SK-N-SH treated with all-trans-retinoic acid at 6 μM for 48 hours (cell line): Measurements from ENCODE around the gene CDC42SE1.

Experiments used
- ATAC-seq: fragments of 200-7000 bp; cut with Tn5 transposase; 3 replicates; pipeline ENCODE4 v1.9.1; 2020; ENCODE audit warnings: mild to moderate bottlenecking, moderate library complexity
- CSDC2 ChIP-seq: fragments of 250-450 bp; sonication (Bioruptor Pico); IDR thresholded peaks from 2 replicates; pipeline ENCODE4 v1.5.0; 2020; ENCODE audit warnings: mild to moderate bottlenecking, moderate library complexity
- ESRRG ChIP-seq: fragments of 250-450 bp; sonication (Bioruptor Pico); IDR thresholded peaks from 2 replicates; pipeline ENCODE4 v1.6.1; 2021; ENCODE audit warnings: mild to moderate bottlenecking
- GLIS3 ChIP-seq: fragments of 250-450 bp; sonication (Bioruptor Pico); IDR thresholded peaks from 2 replicates; pipeline ENCODE4 v1.5.0; 2020; ENCODE audit warnings: mild to moderate bottlenecking, moderate library complexity
- ISL1 ChIP-seq: fragments of 250-450 bp; sonication (Bioruptor Pico); IDR thresholded peaks from 2 replicates; pipeline ENCODE4 v2.1.2; 2022; ENCODE audit warnings: mild to moderate bottlenecking, moderate library complexity
- OSR1 ChIP-seq: fragments of 250-450 bp; sonication (Bioruptor Pico); IDR thresholded peaks from 2 replicates; pipeline ENCODE4 v1.8.0; 2022; ENCODE audit warnings: moderate library complexity, mild to moderate bottlenecking, inconsistent platforms
- PPARA ChIP-seq: fragments of 250-450 bp; sonication (Bioruptor Pico); IDR thresholded peaks from 2 replicates; pipeline ENCODE4 v1.5.0; 2020; ENCODE audit warnings: mild to moderate bottlenecking, borderline replicate concordance
- RARB ChIP-seq: fragments of 250-450 bp; sonication (Bioruptor Pico); IDR thresholded peaks from 2 replicates; pipeline ENCODE4 v1.8.0; 2021; ENCODE audit warnings: mild to moderate bottlenecking, moderate library complexity
- SNAI2 ChIP-seq: fragments of 250-450 bp; sonication (Bioruptor Pico); IDR thresholded peaks from 2 replicates; pipeline ENCODE4 v1.5.0; 2020; ENCODE audit warnings: mild to moderate bottlenecking, moderate library complexity
- TCF4 ChIP-seq: fragments of 250-450 bp; sonication (Bioruptor Pico); IDR thresholded peaks from 2 replicates; pipeline ENCODE4 v1.8.0; 2021; ENCODE audit warnings: mild to moderate bottlenecking, moderate library complexity, borderline replicate concordance
- TOX ChIP-seq: fragments of 250-450 bp; sonication (Bioruptor Pico); IDR thresholded peaks from 2 replicates; pipeline ENCODE4 v1.8.0; 2021; ENCODE audit warnings: mild to moderate bottlenecking, moderate library complexity, borderline replicate concordance
- ZC3H10 ChIP-seq: fragments of 250-450 bp; sonication (Bioruptor Pico); IDR thresholded peaks from 2 replicates; pipeline ENCODE4 v1.5.1; 2021; ENCODE audit warnings: mild to moderate bottlenecking, moderate library complexity
- ZFP3 ChIP-seq: fragments of 250-450 bp; sonication (Bioruptor Pico); IDR thresholded peaks from 2 replicates; pipeline ENCODE4 v1.5.0; 2020; ENCODE audit warnings: mild to moderate bottlenecking, moderate library complexity
- ZFP30 ChIP-seq: fragments of 450-650 bp; formaldehyde crosslinking; IDR thresholded peaks from 2 replicates; pipeline ENCODE4 v1.5.0; 2022; ENCODE audit warnings: mild to moderate bottlenecking, moderate library complexity
- ZNF565 ChIP-seq: fragments of 450-650 bp; formaldehyde crosslinking; conservative IDR thresholded peaks from 2 replicates; pipeline ENCODE4 v1.5.0; 2020; ENCODE audit warnings: low read depth, mild to moderate bottlenecking, moderate library complexity
- ZNF70 ChIP-seq: fragments of 450-650 bp; formaldehyde crosslinking; IDR thresholded peaks from 2 replicates; pipeline ENCODE4 v1.5.0; 2020; ENCODE audit warnings: mild to moderate bottlenecking, moderate library complexity
- ZNF8 ChIP-seq: fragments of 450-650 bp; formaldehyde crosslinking; IDR thresholded peaks from 2 replicates; pipeline ENCODE4 v1.5.0; 2020; ENCODE audit warnings: mild to moderate bottlenecking, moderate library complexity
- TF ChIP-seq, protein P1 (sequence below): fragments of 250-450 bp; sonication (Bioruptor Pico); IDR thresholded peaks from 2 replicates; pipeline ENCODE4 v1.8.0; 2021; ENCODE audit warnings: low read depth, mild to moderate bottlenecking, moderate library complexity, borderline replicate concordance
- TF ChIP-seq, protein P2 (sequence below): fragments of 250-450 bp; sonication (Bioruptor Pico); IDR thresholded peaks from 2 replicates; pipeline ENCODE4 v1.8.0; 2020; ENCODE audit warnings: mild to moderate bottlenecking, moderate library complexity, borderline replicate concordance
- TF ChIP-seq, protein P3 (sequence below): fragments of 250-450 bp; sonication (Bioruptor Pico); IDR thresholded peaks from 2 replicates; pipeline ENCODE4 v1.5.1; 2020; ENCODE audit warnings: low read depth, mild to moderate bottlenecking, moderate library complexity
- TF ChIP-seq, protein P4 (sequence below): fragments of 250-450 bp; sonication (Bioruptor Pico); IDR thresholded peaks from 2 replicates; pipeline ENCODE4 v1.5.0; 2020; ENCODE audit warnings: mild to moderate bottlenecking, moderate library complexity

CDC42SE1 gene, protein sequence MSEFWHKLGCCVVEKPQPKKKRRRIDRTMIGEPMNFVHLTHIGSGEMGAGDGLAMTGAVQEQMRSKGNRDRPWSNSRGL

DNA sequence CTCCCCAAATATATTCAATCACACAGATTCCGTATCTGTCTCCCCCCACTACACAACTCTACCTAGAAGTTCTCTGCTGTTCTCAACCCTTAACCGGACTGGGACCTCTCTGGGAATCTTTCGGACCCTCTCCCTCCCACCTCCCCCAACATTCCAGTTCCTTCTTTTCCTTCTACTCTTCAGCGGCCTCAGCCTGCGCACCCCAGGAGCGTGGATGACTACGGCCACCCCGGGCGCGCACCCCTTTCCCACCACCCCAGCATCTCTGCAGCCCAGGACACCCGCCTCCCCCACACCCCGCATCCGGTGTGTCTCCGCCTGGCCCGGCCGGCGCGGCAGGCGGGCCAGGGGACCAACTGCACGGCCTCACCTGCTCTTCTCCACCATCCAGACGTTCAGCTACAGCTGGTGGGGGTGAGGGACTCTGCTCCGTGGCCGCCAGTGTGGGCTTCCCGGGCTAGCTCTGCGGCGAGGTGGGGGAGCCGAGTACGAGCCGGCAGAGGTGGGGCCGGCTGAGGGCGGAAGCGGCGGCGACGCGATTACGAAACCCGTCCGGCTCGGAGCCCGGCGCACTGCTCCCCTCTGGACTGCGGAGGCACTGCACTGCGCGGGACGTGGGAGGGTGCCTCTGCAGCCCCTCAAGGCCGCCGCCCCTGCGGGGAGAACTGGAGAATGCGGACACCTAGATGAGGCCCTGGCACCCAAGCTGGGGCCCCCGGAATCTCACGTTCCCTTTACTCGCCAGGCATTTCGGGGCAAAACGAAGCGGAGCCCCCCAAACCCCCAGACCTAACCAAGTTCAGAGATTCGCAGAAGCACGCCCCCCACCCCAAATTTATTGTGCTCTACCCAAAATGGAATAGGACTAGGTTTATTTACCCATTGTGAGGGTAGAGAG lies at the start of gene CDC42SE1:
Gene CDC42SE1 (minus strand): TSS at position 514 of the 898 bp plus-strand sequence. CDS start 3,892 bp downstream, outside the sequence.
- TF ChIP-seq, protein P1, sequence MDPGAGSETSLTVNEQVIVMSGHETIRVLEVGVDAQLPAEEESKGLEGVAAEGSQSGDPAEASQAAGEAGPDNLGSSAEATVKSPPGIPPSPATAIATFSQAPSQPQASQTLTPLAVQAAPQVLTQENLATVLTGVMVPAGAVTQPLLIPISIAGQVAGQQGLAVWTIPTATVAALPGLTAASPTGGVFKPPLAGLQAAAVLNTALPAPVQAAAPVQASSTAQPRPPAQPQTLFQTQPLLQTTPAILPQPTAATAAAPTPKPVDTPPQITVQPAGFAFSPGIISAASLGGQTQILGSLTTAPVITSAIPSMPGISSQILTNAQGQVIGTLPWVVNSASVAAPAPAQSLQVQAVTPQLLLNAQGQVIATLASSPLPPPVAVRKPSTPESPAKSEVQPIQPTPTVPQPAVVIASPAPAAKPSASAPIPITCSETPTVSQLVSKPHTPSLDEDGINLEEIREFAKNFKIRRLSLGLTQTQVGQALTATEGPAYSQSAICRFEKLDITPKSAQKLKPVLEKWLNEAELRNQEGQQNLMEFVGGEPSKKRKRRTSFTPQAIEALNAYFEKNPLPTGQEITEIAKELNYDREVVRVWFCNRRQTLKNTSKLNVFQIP: 0 out of 2 replicates have a peak, but pooled peaks have one; percentile 20
- no peak for TF ChIP-seq OSR1 (CRISPR knock-in tag)
- TF ChIP-seq, all 23 proteins: peak for 1
- ATAC-seq: peak; percentile 90

DNA sequence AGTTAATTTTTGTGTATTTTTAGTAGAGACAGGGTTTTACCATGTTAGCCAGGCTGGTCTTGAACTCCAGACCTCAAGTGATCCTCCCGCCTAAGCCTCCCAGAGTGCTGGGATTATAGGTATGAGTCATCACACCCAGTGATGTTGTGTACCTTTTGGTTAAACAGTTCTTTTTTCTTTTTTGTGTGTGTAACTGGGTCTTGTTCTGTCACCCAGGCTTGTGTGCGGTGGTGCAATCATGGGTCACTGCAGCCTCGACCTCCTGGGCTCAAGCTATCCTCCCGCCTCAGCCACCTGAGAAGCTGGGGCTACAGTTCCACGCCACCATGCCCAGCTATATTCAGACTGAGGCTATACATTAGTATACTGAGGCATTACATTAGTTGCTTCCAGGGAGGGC lies 48.9 kb upstream of the CDC42SE1 start:
- ATAC-seq: no peak
- TF ChIP-seq ZNF70 (CRISPR knock-in tag) (no peak), ZNF8 (CRISPR knock-in tag) (no peak), ZFP3 (CRISPR knock-in tag) (no peak), CSDC2 (CRISPR knock-in tag) (no peak), TOX (CRISPR knock-in tag) (no peak), SNAI2 (CRISPR knock-in tag) (no peak), TCF4 (no peak), ZFP30 (no peak), PPARA (CRISPR knock-in tag) (no peak), RARB (CRISPR knock-in tag) (no peak), ESRRG (CRISPR knock-in tag) (no peak), ZC3H10 (CRISPR knock-in tag) (no peak)
- TF ChIP-seq, protein P2, sequence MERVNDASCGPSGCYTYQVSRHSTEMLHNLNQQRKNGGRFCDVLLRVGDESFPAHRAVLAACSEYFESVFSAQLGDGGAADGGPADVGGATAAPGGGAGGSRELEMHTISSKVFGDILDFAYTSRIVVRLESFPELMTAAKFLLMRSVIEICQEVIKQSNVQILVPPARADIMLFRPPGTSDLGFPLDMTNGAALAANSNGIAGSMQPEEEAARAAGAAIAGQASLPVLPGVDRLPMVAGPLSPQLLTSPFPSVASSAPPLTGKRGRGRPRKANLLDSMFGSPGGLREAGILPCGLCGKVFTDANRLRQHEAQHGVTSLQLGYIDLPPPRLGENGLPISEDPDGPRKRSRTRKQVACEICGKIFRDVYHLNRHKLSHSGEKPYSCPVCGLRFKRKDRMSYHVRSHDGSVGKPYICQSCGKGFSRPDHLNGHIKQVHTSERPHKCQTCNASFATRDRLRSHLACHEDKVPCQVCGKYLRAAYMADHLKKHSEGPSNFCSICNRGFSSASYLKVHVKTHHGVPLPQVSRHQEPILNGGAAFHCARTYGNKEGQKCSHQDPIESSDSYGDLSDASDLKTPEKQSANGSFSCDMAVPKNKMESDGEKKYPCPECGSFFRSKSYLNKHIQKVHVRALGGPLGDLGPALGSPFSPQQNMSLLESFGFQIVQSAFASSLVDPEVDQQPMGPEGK (CRISPR knock-in tag): no peak
- TF ChIP-seq, protein P1: no peak
- TF ChIP-seq, protein P3, sequence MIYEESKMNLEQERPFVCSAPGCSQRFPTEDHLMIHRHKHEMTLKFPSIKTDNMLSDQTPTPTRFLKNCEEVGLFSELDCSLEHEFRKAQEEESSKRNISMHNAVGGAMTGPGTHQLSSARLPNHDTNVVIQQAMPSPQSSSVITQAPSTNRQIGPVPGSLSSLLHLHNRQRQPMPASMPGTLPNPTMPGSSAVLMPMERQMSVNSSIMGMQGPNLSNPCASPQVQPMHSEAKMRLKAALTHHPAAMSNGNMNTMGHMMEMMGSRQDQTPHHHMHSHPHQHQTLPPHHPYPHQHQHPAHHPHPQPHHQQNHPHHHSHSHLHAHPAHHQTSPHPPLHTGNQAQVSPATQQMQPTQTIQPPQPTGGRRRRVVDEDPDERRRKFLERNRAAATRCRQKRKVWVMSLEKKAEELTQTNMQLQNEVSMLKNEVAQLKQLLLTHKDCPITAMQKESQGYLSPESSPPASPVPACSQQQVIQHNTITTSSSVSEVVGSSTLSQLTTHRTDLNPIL (CRISPR knock-in tag): no peak

DNA sequence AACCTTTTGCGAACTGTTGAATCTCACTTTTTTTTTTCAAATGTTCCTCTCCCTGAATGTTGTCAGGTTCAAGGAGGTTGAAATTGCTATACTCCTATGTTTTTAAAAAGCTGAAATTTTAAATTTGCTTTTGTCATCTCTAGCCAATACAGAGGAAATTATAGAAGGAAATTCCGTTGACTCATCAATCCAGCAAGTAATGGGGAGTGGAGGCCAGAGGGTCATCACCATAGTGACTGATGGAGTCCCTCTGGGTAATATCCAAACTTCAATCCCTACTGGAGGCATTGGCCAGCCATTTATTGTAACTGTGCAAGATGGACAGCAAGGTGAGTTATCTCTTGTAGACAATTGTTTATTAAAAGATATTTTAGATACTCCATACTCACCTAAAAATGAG lies 47.5 kb upstream of the CDC42SE1 start:
- TF ChIP-seq ZNF8 (CRISPR knock-in tag) (no peak), TCF4 (no peak), GLIS3 (CRISPR knock-in tag) (no peak), ESRRG (CRISPR knock-in tag) (no peak), ZNF565 (CRISPR knock-in tag) (no peak)
- TF ChIP-seq, protein P2 (CRISPR knock-in tag): no peak
- ATAC-seq: peak; percentile 76

DNA sequence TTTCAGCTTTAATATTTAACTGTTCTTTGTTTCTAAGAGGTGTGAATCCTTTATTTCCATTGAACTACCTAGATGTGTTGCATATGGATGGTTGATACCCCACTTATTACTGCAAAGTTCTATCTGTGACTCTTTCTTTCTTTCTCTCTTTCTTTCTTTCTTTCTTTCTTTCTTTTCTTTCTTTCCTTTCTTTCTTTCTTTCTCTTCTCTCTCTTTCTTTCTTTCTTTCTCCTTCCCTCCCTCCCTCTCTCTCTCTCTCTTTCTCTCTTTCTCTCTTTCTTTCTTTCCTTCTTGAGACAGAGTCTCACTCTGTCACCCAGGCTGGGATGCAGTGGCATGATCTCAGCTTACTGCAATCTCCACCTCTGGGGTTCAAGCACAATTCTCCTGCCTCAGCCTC lies 45.2 kb upstream of the CDC42SE1 start:
- TF ChIP-seq, protein P2 (CRISPR knock-in tag): no peak
- TF ChIP-seq ZFP3 (CRISPR knock-in tag) (no peak), ESRRG (CRISPR knock-in tag) (no peak), ZC3H10 (CRISPR knock-in tag) (no peak), RARB (CRISPR knock-in tag) (no peak), SNAI2 (CRISPR knock-in tag) (no peak), ISL1 (no peak)
- TF ChIP-seq, protein P4, sequence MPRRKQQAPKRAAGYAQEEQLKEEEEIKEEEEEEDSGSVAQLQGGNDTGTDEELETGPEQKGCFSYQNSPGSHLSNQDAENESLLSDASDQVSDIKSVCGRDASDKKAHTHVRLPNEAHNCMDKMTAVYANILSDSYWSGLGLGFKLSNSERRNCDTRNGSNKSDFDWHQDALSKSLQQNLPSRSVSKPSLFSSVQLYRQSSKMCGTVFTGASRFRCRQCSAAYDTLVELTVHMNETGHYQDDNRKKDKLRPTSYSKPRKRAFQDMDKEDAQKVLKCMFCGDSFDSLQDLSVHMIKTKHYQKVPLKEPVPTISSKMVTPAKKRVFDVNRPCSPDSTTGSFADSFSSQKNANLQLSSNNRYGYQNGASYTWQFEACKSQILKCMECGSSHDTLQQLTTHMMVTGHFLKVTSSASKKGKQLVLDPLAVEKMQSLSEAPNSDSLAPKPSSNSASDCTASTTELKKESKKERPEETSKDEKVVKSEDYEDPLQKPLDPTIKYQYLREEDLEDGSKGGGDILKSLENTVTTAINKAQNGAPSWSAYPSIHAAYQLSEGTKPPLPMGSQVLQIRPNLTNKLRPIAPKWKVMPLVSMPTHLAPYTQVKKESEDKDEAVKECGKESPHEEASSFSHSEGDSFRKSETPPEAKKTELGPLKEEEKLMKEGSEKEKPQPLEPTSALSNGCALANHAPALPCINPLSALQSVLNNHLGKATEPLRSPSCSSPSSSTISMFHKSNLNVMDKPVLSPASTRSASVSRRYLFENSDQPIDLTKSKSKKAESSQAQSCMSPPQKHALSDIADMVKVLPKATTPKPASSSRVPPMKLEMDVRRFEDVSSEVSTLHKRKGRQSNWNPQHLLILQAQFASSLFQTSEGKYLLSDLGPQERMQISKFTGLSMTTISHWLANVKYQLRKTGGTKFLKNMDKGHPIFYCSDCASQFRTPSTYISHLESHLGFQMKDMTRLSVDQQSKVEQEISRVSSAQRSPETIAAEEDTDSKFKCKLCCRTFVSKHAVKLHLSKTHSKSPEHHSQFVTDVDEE: no peak
- no peak for ATAC-seq
